Lung microvascular endothelial cell (primary cell): ENCODE results near the gene DPYSL4. TPM values are rescaled to one million over a fixed set of nuclear protein-coding genes. Genes with fewer than 3 reads are reported as not detected.
A peak's percentile ranks its signal among the peaks of the same experiment; 100 is the strongest.

Experiments
- DNase-seq, 2 donors: peaks; one replicate each; pipeline versions ENCODE4 v3.0.0 to v3.0.0-alpha.2; 2010; ENCODE audit warnings: low read depth in 2 of 2
- total RNA-seq: library from RNA; depleted of rRNA; stranded (reverse); fragments of >200 nt; gene quantifications from 2 replicates; pipeline ENCODE4 v1.2.1, GENCODE V29; 2014

Gene DPYSL4
- 0.40 and 11.8 TPM in 2 replicates for total RNA-seq

- DNase-seq = peak; percentile 12 to 22
These were observed at the start of gene DPYSL4 for GRCh38 chr10:132186488-132187429. Gene DPYSL4 (plus strand): TSS chr10:132186948. CDS start chr10:132187064, 116 bp downstream.

DNA sequence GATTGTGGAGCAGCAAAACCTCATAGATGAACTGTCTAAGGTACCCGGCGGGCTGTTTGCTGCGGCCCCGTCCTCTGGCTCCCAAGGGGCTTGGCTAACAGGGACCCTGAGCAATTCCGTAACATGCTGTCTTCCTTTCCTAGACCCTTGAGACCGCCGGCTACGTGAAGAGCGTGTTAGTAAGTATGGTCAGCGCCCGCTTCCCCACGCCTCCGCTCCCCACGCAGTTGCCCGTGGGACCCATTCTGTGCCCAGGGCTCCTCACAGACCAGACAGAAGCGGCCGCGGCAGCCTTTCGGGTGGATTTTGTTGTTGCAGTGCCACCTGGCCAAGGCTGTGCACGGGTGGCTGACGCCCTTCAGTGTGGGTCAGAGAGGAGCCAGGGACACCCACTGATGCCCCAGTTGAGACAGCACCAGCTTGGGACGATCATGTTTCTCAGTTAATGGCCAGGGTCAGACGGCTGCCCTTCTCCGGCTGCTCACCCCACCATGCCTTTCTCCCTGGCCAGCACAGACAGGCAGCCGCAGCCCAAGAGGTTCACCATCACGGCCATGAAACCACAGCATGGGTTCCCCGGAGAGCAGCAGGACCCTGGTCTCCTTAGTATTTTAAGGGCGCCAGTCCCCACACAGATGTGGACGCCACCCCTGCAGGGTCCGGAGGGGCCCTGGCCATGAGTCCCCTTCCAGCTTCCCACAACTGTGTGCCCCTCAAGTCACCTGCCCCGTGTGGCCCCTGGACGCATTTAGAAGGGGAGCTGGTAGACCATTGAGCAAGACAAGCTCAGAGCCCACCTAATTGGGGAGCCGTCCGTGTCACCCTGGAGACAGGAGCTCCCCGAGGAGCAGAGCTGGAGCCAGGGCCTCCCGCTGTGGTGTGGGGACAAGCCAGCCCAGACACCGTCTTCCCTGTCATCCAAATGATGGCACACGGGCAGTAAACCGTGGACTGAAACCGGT, 49.4 kb upstream of the DPYSL4 start:
- DNase-seq = no peak

- DNase-seq = no peak
These were observed 48.6 kb upstream of the DPYSL4 start for GRCh38 chr10:132138133-132138532.

DNA sequence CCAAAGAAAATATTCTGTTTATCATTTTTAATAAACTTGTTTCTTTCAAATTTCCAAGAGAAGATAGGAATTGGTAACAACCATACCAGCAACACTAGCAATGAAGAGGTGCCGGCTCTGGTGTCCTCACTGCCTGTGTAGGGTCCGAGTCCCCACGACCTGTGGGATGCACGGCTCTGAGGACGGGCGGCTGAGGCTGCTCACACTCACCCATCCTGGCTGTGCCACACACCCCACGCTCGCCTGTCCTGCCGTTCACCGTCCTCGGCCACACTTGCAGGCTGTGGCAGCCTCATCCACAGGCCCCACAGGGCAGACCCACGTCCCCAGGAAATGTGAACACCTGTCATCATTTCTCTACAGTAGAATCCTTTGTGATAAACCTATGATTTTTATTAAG, 48.2 kb upstream of the DPYSL4 start:
- no peak for DNase-seq

DNA sequence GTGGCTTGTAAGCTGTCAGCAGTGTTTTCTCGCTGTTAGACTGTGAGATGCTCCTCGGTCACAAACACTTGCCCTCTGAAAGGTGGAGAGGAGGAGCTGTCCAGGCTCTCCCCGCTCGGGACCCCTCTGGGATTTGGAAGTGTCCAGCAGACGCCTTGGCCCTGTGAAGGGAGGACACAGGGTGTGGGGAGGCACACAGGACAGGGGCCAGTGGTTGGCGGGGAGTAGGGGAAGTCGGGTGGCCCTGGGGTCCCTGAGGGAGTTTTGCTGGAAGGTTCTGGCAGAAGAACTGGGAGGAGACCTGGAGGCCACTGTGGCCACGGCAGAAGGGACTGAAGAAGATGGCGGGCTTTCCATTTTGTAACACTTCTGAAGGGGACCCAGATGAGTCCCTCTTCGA, 47.2 kb upstream of the DPYSL4 start:
- no peak for DNase-seq

DNA sequence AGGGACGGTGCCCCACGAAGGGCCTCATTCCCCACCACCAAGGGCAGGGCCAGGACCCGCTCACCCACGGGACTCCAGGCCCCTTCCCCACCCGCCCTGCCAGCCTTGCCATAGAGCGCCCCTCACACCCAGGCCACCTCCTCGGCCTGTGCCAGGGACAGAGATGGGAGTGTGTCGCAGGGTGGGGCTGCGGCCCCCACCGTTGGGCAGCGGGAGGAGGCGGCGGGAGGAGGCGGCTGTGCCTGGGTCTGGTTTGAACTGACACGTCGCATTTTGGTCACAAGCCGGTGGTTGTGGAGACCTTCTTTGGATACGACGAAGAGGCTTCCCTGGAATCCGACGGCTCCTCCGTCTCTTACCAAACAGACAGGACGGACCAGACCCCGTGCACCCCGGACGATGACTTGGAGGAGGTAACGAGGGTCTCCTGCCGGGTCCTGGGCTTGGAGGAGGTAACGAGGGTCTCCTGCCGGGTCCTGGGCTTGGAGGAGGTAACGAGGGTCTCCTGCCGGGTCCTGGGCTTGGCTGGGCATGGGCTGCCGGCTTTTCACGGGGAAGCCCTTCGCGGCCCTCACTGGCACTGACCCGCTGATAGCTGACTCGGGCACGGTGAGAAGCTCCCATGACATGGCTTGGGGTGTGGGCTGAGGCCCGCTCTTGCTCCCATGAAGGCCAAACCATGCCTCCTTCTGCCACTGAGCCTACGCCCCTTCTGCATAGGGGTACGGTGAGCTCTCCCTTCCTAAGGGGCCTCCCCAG, 46.4 kb upstream of the DPYSL4 start:
- DNase-seq = no peak

DNA sequence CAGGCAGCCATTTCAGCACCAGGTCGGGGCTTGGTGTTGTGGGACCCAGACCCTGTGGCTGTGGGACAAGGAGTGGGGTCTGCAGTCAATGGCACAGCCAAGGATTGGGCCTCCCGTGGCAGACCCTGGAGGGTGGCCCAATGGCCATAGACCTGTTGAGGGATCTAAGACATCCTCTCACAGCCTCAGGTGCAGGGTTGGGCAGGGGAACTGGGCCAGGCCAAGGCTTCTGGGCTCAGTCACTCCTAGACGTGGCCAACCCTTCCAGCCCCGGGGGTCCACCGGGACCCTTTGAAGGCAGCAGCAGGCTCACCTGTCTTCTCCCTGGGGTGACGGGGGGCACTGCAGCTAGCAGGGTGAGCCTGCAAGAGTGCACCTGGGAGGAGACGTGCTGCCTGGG, 45.7 kb upstream of the DPYSL4 start:
- no peak for DNase-seq

- DNase-seq = no peak
These were observed 45.0 kb upstream of the DPYSL4 start for GRCh38 chr10:132141526-132142395.

GRCh38 chr10:132142396-132143161, 44.2 kb upstream of the DPYSL4 start:
- DNase-seq = peak in 1 of 2 donors; percentile 31

GRCh38 chr10:132143162-132143561, 43.6 kb upstream of the DPYSL4 start:
- no peak for DNase-seq

DNA sequence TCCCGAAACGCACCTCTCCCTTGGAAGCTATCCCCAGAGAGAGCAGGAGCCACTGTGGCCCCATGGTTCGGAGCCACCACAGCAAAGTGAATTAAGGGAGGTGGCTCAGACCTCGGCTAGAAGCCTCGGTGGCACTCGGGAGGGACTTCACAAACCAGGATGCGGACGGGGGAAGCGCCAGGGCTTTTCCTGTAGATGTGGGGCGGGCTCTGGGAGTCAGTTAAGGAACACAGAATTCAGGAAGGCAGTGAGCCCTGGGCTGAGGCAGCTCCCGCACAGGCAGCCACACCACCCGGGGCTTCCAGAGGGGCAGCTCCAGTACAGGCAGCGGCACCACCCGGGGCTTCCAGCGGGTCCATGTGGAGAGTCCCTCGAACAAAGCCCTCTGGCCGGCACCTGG, 42.7 kb upstream of the DPYSL4 start:
- DNase-seq = no peak

- no peak for DNase-seq
These were observed 41.7 kb upstream of the DPYSL4 start for GRCh38 chr10:132145002-132145401.

DNA sequence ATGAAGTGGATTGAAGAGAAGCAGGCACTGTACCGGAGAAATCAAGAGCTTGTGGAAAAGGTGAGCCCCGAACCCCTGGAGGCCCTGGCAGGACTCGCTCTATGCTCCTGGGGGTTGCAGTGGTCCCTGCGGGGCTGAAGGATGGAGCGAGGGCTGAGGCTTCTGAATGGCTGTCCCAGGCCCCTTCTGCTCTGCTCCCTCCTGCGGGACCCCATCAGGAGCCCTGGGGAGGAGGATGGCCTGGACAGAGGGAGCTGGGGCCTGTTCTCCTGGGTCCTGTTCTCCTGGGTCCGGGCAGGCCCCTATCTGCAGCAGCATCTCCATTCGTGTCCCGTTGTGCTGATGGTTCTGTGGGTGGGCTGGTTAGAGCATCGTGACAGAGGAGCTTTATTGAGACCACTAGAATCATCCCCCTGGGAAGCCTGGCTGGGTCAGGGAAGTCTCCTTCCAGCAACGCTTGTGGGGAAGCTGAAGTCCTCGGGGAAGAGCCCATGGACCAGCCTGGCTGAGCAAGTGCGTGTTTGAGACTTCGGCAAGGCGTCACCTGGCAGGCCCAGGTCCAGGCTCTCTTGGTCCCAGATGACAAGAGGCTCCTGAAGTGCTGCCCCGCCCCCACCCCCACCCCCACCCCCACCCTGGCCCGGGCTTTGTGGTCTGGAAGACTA, 41.1 kb upstream of the DPYSL4 start:
- DNase-seq = no peak

DNA sequence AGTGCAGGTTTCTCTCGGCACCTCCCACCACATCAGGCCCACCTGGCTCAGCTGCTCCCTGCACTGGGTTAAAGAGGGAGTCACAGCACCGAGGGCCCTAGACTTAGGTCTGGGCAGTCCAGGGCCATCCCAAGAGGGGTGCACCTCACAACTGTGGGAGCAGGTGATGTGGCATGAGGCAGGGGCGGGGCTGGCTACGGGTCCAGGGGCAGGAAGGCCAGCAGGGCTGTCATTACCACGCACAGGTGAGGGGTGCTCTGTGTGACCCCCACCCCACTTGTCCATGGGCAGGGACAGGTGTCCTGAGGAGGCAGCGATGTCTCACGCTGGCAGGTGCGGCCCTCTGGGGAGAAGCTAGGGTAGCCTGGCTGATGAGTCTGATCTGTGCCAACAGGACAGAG, 40.5 kb upstream of the DPYSL4 start:
- DNase-seq = no peak

DNA sequence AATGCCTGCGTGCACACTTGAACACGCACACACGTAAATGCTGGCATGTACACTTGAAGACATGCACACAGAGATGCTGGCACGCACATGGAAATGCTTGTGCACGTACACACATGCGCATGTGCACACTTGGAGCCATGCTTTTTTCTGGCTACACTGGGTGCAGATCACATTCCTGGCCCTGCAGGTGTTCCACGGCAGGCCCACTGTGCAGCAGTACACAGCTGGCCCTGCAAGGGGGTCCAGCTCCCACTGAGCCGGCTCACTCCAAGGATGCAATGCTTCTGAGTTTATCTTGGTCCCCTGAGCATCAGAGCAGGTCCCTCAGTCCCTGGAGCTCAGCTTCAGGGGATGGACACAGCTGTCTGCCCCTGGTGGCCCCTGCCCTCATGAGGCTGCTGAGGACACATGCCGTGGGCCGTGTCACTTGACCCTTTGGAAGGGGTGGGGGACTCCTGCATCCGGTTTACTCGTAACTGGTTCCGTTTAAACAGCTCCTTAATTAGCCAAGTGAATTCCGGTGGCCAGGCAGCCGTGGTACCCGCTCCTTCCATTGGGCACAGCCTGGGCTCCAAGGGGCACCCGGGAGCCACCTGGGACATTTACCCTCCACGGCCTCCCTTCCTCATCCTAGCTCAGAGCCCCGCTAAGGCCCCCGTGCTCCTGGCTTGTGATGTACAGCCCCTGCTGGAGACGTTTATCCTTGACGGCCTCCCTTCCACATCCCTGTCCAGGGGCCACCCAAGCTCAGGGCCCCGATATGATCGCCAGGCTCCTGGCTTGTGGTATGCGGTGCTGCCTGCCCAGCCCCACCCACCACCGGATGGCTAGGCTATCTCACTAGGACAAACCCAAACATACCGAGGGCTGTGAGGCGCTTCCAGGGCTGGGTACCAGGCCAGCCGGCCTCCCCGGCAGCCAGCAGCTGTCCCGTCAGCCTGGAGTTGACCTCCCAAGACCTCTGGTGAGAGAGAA, 39.5 kb upstream of the DPYSL4 start:
- no peak for DNase-seq

DNA sequence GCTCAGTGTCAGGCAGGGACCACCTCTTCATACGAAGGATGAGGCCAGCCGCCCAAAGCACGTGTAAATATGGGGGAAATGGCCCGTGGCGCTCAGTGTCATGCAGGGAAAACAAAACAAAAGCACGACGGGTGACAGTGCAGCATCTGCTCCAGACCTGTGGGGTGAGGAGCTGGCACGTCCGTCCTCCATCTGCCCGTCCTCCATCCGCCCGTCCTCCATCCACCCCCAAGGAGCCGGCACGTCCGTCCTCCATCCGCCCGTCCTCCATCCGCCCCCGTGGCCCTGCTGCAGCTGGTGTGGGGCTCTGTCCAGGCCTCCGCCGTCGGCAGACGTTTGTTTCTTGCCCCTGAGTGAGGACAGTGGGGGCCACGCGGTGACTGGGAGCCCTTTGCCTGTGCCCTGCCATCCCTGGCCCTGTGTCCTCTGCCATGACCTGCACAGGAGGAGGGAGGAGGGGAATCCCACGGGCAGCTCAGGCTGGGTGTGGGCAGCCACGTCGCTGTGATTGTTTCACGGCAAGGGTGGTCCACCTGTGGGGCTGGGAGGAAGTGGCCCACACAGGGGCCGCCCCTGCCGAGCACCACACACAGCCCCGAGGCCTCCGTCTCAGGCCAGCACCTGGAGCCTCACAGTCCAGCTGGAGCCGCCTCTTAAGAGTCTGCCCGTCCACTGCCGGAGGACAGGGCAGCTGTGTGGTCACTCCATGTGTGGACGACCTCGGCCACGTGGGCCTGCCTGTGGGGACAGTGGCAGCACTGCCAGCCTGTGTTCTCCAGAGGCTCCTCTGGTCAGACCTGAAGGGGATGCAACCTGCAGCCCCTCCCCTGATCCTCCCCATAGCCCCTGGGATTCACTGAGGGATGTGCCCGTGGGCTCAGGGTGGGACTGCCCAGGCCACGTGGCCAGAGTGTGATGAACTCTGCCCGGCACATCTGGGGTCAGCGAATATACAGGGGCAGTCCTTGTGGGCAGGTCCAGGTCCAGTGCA, 38.2 kb upstream of the DPYSL4 start:
- DNase-seq = no peak

GRCh38 chr10:132149271-132149670, 37.5 kb upstream of the DPYSL4 start:
- no peak for DNase-seq
